Gastrocnemius medialis (tissue), 4 donors: Measurements from ENCODE around the gene DENND2C. TPM values are rescaled to one million over a fixed set of nuclear protein-coding genes. Genes with fewer than 3 reads are reported as not detected.
A peak's percentile ranks its signal among the peaks of the same experiment; 100 is the strongest.

ENCODE experiments used
- ATAC-seq, 2 donors: fragments of 150-250 bp; one replicate each; pipeline ENCODE4 v1.9.1; 2016
- DNase-seq, 2 donors: peaks; one replicate each; pipeline ENCODE4 v3.0.0-alpha.2; 2019
- H3K27ac ChIP-seq, 4 donors: fragments of 200-600 bp; sonication (generic); 1 replicate in 1 of 4; 2 replicates in 3 of 4; pipeline ENCODE4 v1.5.1; 2016 to 2018; ENCODE audit warnings: mild to moderate bottlenecking in 2 of 4, moderate library complexity in 1 of 4
- H3K27me3 ChIP-seq, 3 donors: fragments of 200-600 bp; sonication (generic) in 2 of 3; 1 replicate in 1 of 3; 2 replicates in 2 of 3; pipeline versions ENCODE4 v1.5.1 to v1.6.0; 2016 to 2019; ENCODE audit warnings: mild to moderate bottlenecking in 1 of 3, moderate library complexity in 1 of 3
- H3K36me3 ChIP-seq, 2 donors: fragments of 200-600 bp; sonication (generic) in 1 of 2; one replicate each; pipeline ENCODE4 v1.5.1; 2017 to 2018
- H3K4me1 ChIP-seq, 2 donors: fragments of 200-600 bp; sonication (generic) in 1 of 2; one replicate each; pipeline ENCODE4 v1.5.1; 2016 to 2017; ENCODE audit warnings: mild to moderate bottlenecking in 2 of 2
- H3K4me3 ChIP-seq, 4 donors: fragments of 200-600 bp; sonication (generic) in 3 of 4; 1 replicate in 1 of 4; 2 replicates in 3 of 4; pipeline ENCODE4 v1.5.1; 2016 to 2019; ENCODE audit warnings: mild to moderate bottlenecking in 2 of 4
- H3K9me3 ChIP-seq, 3 donors: fragments of 200-600 bp; sonication (generic) in 2 of 3; 1 replicate in 1 of 3; 2 replicates in 2 of 3; pipeline ENCODE4 v1.5.1; 2016 to 2019
- CTCF ChIP-seq, 5 experiments: fragments of 450-650 bp in 3 of 5; fragments of 200-600 bp in 2 of 5; sonication (generic) in 2 of 5; IDR thresholded peaks in 4 of 5; conservative IDR thresholded peaks in 1 of 5; 1 replicate in 4 of 5; 2 replicates in 1 of 5; pipeline ENCODE4 v1.5.1; 2016 to 2019; ENCODE audit warnings: antibody characterized with exemption in 5 of 5, mild to moderate bottlenecking in 3 of 5, moderate library complexity in 3 of 5
- POLR2A ChIP-seq, 2 donors: fragments of 450-650 bp; IDR thresholded peaks; one replicate each; pipeline ENCODE4 v1.6.1; 2017; ENCODE audit warnings: antibody characterized with exemption in 2 of 2, mild to moderate bottlenecking in 2 of 2, moderate library complexity in 2 of 2
- in situ Hi-C, 4 donors: fragments of 200-750 bp; cut with MboI; loops; one replicate each; pipeline versions ENCODE4 v1.15.0 to v1.8.0; 2017; ENCODE audit warnings: low sequenced_read_pairs in 4 of 4
- intact Hi-C: fragments of 100-400 bp; cut with DNase I; formaldehyde crosslinking; loops from one replicate; pipeline ENCODE4 v1.15.1; 2023; ENCODE audit warnings: low total_unique reads
- total RNA-seq, 4 donors: library from RNA; depleted of rRNA; stranded (reverse); fragments of >200 nt; gene quantifications; one replicate each; pipeline versions ENCODE4 v1.1.0 to v1.2.3, GENCODE V29; 2016

Gene DENND2C
- total RNA-seq, 4 donors from 2014 or later, result 4.7 to 20.7 (median 17.4) TPM

GRCh38 chr1:114589122-114589521 is 80.7 kb downstream of the DENND2C start:
- DNase-seq, result no peak
- peak; percentile 82 to 94 for ATAC-seq
- in situ Hi-C loops (loop anchor here (10.0 to 25.0 kb wide), 3 partner anchors 166 to 176 kb away; partner anchors contain the start of gene CSDE1 (in 3 of the 4)), intact Hi-C loops (loop anchor here (10.0 kb wide), 1 partner anchor 774 kb away; the partner anchor contains the start of gene RSBN1)
- H3K9me3 ChIP-seq, result no peaks in the 10 kb centered on the region
- H3K4me3 ChIP-seq, result no peak overlapping the region
- peak overlapping the region; percentile 59 to 82 (median 64) for H3K27ac ChIP-seq
- peaks cover 27 to 29% of the 10 kb centered on the region in 2 donors for H3K4me1 ChIP-seq
- peaks cover 0 to 68% of the 10 kb centered on the region in 2 donors for H3K36me3 ChIP-seq
- TF ChIP-seq POLR2A (IDR thresholded peaks at IDR 0.05) (no peak), CTCF (IDR thresholded peaks at IDR 0.05 in 4 of 5, conservative IDR thresholded peaks at IDR 0.05 in 1 of 5) (no peak)
- no peaks in the 10 kb centered on the region for H3K27me3 ChIP-seq

GRCh38 chr1:114588196-114588689 is 81.6 kb downstream of the DENND2C start:
- TF ChIP-seq CTCF (IDR thresholded peaks at IDR 0.05 in 4 of 5, conservative IDR thresholded peaks at IDR 0.05 in 1 of 5) (no peak), POLR2A (IDR thresholded peaks at IDR 0.05) (no peak)
- Histone ChIP-seq H3K4me1 (peaks cover 23 to 29% of the 10 kb centered on the region in 2 donors), H3K9me3 (no peaks in the 10 kb centered on the region), H3K27ac (peak overlapping the region; percentile 59 to 82 (median 64)), H3K27me3 (no peaks in the 10 kb centered on the region), H3K36me3 (peaks cover 0 to 59% of the 10 kb centered on the region in 2 donors), H3K4me3 (no peak overlapping the region)
- intact Hi-C loops, result loop anchor here (10.0 kb wide), 1 partner anchor 773 kb away; the partner anchor contains the start of gene RSBN1
- ATAC-seq, result no peak
- no peak for DNase-seq
- in situ Hi-C loops, result loop anchor here (10.0 to 25.0 kb wide), 3 partner anchors 167 to 177 kb away; partner anchors contain the start of gene CSDE1 (in 3 of the 4)

- no peaks in the 10 kb centered on the region for H3K9me3 ChIP-seq
- H3K27ac ChIP-seq, result peak overlapping the region; percentile 59 to 82 (median 64)
- in situ Hi-C loops (loop anchor here (10.0 to 25.0 kb wide), 3 partner anchors 167 to 177 kb away; partner anchors contain the start of gene CSDE1 (in 3 of the 4)), intact Hi-C loops (loop anchor here (10.0 kb wide), 1 partner anchor 773 kb away; the partner anchor contains the start of gene RSBN1)
- DNase-seq, result no peak
- no peaks in the 10 kb centered on the region for H3K27me3 ChIP-seq
- TF ChIP-seq POLR2A (IDR thresholded peaks at IDR 0.05) (no peak), CTCF (IDR thresholded peaks at IDR 0.05 in 4 of 5, conservative IDR thresholded peaks at IDR 0.05 in 1 of 5) (no peak)
- H3K36me3 ChIP-seq, result peaks cover 0 to 52% of the 10 kb centered on the region in 2 donors
- H3K4me1 ChIP-seq, result peaks cover 26 to 29% of the 10 kb centered on the region in 2 donors
- ATAC-seq, result no peak
- no peak overlapping the region for H3K4me3 ChIP-seq
Measured at GRCh38 chr1:114587203-114587991, 82.5 kb downstream of the DENND2C start.

- no peak for TF ChIP-seq POLR2A (IDR thresholded peaks at IDR 0.05)
- no peak for TF ChIP-seq CTCF (IDR thresholded peaks at IDR 0.05 in 4 of 5, conservative IDR thresholded peaks at IDR 0.05 in 1 of 5)
- no peak overlapping the region for H3K4me3 ChIP-seq
- H3K27ac ChIP-seq, result peak overlapping the region; percentile 59 to 82 (median 64)
- peaks cover 32 to 35% of the 10 kb centered on the region in 2 donors for H3K4me1 ChIP-seq
- H3K9me3 ChIP-seq, result no peaks in the 10 kb centered on the region
- in situ Hi-C loops, result loop anchor here (10.0 to 25.0 kb wide), 3 partner anchors 168 to 178 kb away; partner anchors contain the start of gene CSDE1 (in 3 of the 4)
- no peak for DNase-seq
- ATAC-seq, result no peak
- intact Hi-C loops, result loop anchor here (10.0 kb wide), 1 partner anchor 772 kb away; the partner anchor contains the start of gene RSBN1
- H3K27me3 ChIP-seq, result no peaks in the 10 kb centered on the region
- H3K36me3 ChIP-seq, result peaks cover 0 to 44% of the 10 kb centered on the region in 2 donors
Measured at GRCh38 chr1:114586513-114587047, 83.3 kb downstream of the DENND2C start.
